ENCODE measurements around the gene RPS23.

The RPS23 gene

GRCh38 chr5:82290005-82290404, 11.9 kb upstream of the RPS23 start:
- no peaks in the 10 kb centered on the region for H3K36me3 ChIP-seq
- no peak for TF ChIP-seq CTCF (IDR thresholded peaks at IDR 0.05; ENCODE audit: low read depth, low read length)
- no peak for DNase-seq
- H3K27me3 ChIP-seq (ENCODE audit: insufficient read depth, low read depth, severe bottlenecking), result no peaks in the 10 kb centered on the region
- no peak overlapping the region for H3K4me3 ChIP-seq (ENCODE audit: low read depth, low read length)
- no peak overlapping the region for H3K27ac ChIP-seq
- H3K9me3 ChIP-seq (ENCODE audit: severe bottlenecking), result no peaks in the 10 kb centered on the region

- Histone ChIP-seq H3K9me3 (ENCODE audit: severe bottlenecking) (no peaks in the 10 kb centered on the region), H3K27ac (no peak overlapping the region), H3K36me3 (no peaks in the 10 kb centered on the region), H3K27me3 (ENCODE audit: insufficient read depth, low read depth, severe bottlenecking) (no peaks in the 10 kb centered on the region), H3K4me3 (ENCODE audit: low read depth, low read length) (no peak overlapping the region)
- TF ChIP-seq CTCF (IDR thresholded peaks at IDR 0.05; ENCODE audit: low read depth, low read length), result no peak
- no peak for DNase-seq
These were observed 9.5 kb upstream of the RPS23 start for GRCh38 chr5:82287625-82288024.

GRCh38 chr5:82285206-82285605, 7.1 kb upstream of the RPS23 start:
- Histone ChIP-seq H3K9me3 (ENCODE audit: severe bottlenecking) (no peaks in the 10 kb centered on the region), H3K27me3 (ENCODE audit: insufficient read depth, low read depth, severe bottlenecking) (no peaks in the 10 kb centered on the region), H3K27ac (no peak overlapping the region), H3K4me3 (ENCODE audit: low read depth, low read length) (no peak overlapping the region), H3K36me3 (no peaks in the 10 kb centered on the region)
- TF ChIP-seq CTCF (IDR thresholded peaks at IDR 0.05; ENCODE audit: low read depth, low read length), result no peak
- no peak for DNase-seq

GRCh38 chr5:82283893-82284292, 5.7 kb upstream of the RPS23 start:
- Histone ChIP-seq H3K36me3 (no peaks in the 10 kb centered on the region), H3K9me3 (ENCODE audit: severe bottlenecking) (no peaks in the 10 kb centered on the region), H3K4me3 (ENCODE audit: low read depth, low read length) (no peak overlapping the region), H3K27ac (no peak overlapping the region), H3K27me3 (ENCODE audit: insufficient read depth, low read depth, severe bottlenecking) (no peaks in the 10 kb centered on the region)
- no peak for DNase-seq
- TF ChIP-seq CTCF (IDR thresholded peaks at IDR 0.05; ENCODE audit: low read depth, low read length), result no peak

- peak overlapping the region; percentile 77 for H3K4me3 ChIP-seq (ENCODE audit: low read depth, low read length)
- no peaks in the 10 kb centered on the region for H3K27me3 ChIP-seq (ENCODE audit: insufficient read depth, low read depth, severe bottlenecking)
- H3K27ac ChIP-seq, result peak overlapping the region; percentile 98
- no peak for TF ChIP-seq CTCF (IDR thresholded peaks at IDR 0.05; ENCODE audit: low read depth, low read length)
- peaks cover 41% of the 10 kb centered on the region for H3K36me3 ChIP-seq
- peak; percentile 59 for DNase-seq
- H3K9me3 ChIP-seq (ENCODE audit: severe bottlenecking), result no peaks in the 10 kb centered on the region
These were observed 687 bp upstream of the RPS23 start for GRCh38 chr5:82278711-82279370.

GRCh38 chr5:82277613-82277986, 554 bp downstream of the RPS23 start:
- Histone ChIP-seq H3K9me3 (ENCODE audit: severe bottlenecking) (no peaks in the 10 kb centered on the region), H3K4me3 (ENCODE audit: low read depth, low read length) (peak overlapping the region; percentile 77), H3K36me3 (peaks cover 46% of the 10 kb centered on the region), H3K27ac (peak overlapping the region; percentile 98), H3K27me3 (ENCODE audit: insufficient read depth, low read depth, severe bottlenecking) (no peaks in the 10 kb centered on the region)
- no peak for TF ChIP-seq CTCF (IDR thresholded peaks at IDR 0.05; ENCODE audit: low read depth, low read length)
- no peak for DNase-seq
